DLD1 (cell line): ENCODE results near the gene CRYBB3.
"Not testable (repeated sequence)": the region's sequence is repeated elsewhere in the genome, so short reads cannot be mapped to it uniquely, and the experiment has no call there.

Experiments used
- in situ Hi-C: cut with HindIII; loops from 2 replicates; pipeline ENCODE4 v1.10.0; 2017; ENCODE audit warnings: low sequenced_read_pairs

The CRYBB3 gene

DNA sequence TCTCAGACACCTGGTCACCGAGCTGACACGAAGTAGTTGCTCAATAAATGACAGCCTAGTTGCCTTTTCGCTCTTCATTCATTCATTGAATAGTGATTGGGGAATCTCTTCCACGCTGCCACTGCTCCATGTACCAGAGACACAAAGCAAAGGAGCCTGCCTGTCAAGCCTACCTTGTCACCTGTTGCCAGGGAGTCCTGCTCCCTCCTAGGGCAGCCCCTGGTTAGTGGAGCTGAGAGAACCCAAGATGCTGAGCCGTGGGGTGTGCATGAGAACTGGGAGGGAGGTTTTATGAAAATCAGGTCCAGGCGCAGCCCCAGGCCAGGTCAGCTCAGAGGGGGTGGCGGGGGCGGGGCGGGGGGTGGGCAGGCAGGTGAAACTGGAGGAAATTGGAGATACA lies 38.4 kb downstream of the CRYBB3 start:
- in situ Hi-C loops = not testable (repeated sequence)

DNA sequence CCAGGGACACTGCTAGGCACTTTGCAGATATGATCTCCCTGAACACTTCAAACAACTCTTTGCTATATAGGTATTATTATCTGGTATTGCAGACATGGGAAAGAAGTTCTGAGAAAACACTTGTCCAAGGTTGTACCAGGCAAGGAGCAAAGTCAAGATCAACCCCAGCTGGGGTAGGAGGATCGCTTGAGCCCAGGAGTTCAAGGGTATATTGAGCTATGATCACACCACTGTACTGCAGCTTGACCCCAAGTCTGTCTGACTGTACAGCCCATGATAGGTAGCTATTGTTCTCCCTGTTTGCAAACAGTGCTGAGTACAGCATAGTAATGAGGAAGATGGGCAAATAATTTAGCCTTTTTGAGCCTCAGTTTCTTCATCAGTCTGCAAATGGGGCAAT lies 55.5 kb downstream of the CRYBB3 start:
- in situ Hi-C loops = not testable (repeated sequence)
